NOMO-1 (cell line): ENCODE measurements around the gene MSL1.
"Not testable (repeated sequence)": the region's sequence is repeated elsewhere in the genome, so short reads cannot be mapped to it uniquely, and the experiment has no call there.

ENCODE experiments used
- DNase-seq, 2 experiments: peaks; one replicate each; lab custom pipeline; 2025; ENCODE audit not compliant: unreplicated experiment in 2 of 2; lab: John Stamatoyannopoulos, UW

Gene MSL1

DNA sequence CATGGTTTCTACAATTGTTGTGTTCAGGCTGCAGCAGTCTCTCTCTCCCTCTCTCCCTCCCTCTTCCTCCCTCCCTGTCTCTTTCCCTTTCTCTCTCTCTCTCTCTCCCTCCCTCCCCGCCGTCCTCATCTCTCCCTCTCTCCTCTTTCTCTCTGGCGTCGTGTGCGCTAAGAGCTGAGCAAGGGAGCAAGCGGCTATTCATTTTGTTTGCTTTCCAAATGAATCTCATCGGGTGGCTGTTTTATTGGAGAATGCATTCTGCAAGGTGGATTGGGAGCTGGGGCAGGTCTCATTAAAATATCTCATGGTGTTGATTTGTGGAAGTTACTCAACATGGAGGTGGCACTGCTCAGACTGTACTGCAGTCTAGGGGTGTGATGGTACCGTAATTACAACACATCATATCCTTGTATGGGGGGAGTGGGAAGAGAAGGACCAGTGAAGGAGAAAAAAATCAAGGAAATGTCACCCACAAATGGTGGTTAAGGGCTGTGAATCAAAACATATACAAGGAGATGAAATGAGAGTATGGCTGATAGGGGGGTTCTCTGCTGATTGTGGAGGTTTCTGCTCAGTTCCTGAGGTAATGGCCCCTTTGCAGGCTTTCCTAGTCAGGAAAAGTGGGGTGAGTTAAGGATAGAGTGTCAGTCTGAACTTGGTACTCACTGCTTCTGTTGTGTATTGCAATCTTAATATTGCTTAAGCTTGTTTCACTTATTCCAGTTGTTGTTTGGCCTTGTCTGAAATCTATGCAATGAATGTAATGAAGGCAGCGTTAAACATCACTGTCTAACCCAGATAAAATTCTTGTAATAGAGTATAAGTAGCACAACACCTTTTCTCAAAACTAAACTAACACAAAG lies 2.7 kb downstream of the MSL1 start:
- DNase-seq = peak; percentile 10 to 32

- no peak for DNase-seq
Measured at GRCh38 chr17:40129498-40129897, 7.7 kb downstream of the MSL1 start.

- DNase-seq = peak; percentile 86 to 95
Measured at GRCh38 chr17:40130352-40131042, 8.7 kb downstream of the MSL1 start.

DNA sequence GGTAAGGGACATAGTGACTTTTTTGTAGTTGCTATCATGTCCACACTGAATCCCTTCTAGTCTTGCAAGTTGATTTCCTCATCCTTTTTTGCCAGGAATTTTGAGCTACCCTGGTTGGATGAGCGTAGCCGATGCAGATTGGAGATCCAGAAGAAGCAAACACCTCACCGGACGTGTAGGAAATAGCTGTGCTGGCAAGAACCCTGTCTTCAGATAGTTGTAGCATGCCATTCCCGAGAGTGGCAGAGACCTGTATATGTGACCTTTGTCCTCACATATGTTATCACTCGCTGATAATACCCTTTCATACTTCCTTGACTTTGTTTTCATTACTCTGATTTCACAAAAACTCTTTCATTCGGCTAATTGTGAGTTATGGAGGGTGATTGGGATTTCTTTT lies 12.4 kb downstream of the MSL1 start:
- no peak for DNase-seq

- DNase-seq = no peak
Measured at GRCh38 chr17:40135817-40136216, 14.0 kb downstream of the MSL1 start.

DNA sequence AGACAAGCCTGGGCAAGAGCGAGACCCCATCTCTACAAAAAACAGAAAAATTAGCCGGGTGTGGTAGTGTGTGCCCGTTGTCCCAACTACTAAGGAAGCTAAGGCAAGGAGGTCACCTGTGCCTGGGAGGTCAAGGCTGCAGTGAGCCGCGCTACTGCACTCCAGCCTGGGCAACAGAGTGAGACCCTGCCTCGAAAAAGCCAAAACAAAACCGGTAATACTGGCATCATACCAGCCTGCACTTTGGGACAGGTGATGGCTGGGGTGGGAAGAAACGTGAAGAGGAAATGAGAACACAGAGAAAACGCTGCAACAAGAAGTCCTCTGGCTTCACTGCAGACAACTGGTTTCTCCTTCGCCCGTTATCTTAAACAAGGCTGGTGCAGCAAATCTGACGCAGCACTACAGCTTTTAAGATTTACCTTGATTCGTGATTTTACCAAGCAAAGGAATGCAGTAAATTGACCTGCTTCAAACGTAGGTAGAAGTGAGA lies 17.8 kb downstream of the MSL1 start:
- DNase-seq = peak in 1 of 2 experiments; percentile 69

GRCh38 chr17:40143166-40143565 lies 21.4 kb downstream of the MSL1 start:
- DNase-seq = not testable (repeated sequence)

DNA sequence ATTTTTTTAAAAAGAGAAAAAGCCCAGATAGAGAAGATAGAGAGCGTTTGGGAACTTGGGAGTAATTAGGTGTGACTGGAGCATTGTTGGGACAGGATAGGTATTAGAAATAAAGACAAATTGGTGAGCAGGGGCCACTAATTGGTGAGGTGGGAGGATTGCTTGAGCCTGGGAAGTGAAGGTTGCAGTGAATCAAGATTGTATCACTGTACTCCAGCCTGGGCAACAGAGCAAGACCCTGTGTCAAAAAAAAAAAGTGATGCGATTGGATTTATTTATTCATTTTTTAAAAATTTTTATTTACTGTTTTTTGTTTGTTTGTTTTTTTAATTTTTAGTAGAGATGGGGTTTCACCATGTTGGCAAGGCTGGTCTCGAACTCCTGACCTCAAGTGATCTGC lies 23.7 kb downstream of the MSL1 start:
- no peak for DNase-seq

DNA sequence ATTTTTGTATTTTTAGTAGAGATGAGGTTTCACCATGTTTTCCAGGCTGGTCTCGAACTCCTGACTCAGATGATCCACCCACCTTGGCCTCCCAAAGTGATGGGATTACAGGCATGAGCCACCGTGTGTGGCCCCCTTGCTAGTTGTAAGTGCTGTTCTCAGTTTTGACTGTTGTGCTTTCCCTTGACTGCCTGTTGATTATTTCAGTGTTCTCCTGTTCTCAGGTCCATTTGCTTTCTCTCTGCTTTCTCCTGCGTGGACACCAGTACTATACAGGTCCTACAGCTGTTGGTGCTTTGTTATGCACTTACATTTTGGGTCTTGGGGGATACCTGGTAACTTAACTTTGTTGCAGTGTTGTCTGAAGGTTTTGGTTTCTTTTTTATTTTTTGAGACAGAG lies 26.8 kb downstream of the MSL1 start:
- DNase-seq = no peak

DNA sequence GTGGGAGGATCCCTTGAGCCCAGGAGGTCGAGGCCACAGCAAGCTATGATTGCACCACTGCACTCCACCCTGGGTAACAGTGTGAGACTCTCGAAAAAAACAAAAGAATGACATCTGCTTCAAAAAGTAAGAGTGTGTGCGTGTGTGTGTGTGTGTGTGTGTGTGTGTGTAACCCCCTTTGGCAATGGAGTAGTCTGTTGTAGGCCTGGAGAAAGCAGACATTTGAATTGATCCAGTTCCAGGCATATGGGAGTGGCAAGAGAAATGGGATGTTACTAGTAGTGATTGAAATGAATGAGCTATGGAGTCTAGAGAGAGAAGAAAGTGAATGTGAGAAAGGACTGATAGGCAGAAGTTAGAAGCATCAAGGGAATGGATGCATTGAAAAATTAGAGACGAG lies 28.5 kb downstream of the MSL1 start:
- no peak for DNase-seq

- DNase-seq = peak; percentile 27 to 58
Measured at GRCh38 chr17:40151414-40151963, 29.7 kb downstream of the MSL1 start.

- no peak for DNase-seq
Measured at GRCh38 chr17:40153603-40154236, 31.9 kb downstream of the MSL1 start.

DNA sequence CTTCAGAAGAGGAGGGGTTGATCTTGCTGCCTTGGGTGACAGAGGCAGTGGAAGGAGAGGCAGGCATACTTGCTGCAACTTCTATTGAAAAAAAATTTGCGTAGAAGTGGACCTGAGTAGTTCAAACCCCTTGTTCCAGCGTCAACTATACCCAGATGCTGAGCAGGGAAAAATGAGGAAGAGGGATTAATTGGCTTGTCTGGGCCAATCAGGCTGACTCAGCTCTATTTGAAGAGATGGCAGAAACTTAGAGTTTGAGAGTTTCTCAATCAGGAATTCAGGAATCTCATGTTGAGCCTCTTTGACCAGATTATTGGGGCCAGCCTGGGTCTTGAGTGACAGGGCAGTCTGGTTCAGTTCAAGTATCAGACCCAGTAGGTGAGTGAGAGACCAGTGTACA lies 36.2 kb downstream of the MSL1 start:
- peak in 1 of 2 experiments; percentile 11 for DNase-seq

DNA sequence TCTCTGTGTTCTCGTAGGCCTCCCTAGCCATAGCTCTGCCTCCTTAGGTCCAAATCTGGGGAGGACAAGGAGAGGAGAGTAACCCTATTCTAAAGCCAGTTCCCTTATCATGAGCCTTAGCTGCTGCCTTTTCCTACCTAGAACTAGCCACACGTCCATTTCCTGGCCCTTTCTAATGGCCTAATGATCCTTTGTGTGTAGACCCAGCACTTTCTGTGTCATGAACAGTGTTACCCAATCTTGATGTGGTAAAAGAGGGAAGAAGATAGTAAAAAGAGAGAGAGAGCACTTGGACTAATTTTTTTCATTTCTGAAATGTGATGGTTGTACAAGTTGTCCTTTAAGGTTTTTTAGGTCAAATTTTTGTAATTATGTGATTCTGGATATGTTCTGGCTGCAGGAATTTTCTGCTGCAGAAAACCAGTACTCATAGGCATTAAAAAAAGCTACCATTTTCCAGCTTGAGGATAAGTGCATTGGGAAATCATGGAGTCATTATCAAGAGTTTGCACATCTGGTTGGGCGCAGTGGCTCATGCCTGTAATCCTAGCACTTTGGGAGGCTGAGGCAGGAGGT lies 36.8 kb downstream of the MSL1 start:
- peak in 1 of 2 experiments; percentile 63 for DNase-seq

GRCh38 chr17:40159456-40159855 lies 37.7 kb downstream of the MSL1 start:
- DNase-seq = no peak

DNA sequence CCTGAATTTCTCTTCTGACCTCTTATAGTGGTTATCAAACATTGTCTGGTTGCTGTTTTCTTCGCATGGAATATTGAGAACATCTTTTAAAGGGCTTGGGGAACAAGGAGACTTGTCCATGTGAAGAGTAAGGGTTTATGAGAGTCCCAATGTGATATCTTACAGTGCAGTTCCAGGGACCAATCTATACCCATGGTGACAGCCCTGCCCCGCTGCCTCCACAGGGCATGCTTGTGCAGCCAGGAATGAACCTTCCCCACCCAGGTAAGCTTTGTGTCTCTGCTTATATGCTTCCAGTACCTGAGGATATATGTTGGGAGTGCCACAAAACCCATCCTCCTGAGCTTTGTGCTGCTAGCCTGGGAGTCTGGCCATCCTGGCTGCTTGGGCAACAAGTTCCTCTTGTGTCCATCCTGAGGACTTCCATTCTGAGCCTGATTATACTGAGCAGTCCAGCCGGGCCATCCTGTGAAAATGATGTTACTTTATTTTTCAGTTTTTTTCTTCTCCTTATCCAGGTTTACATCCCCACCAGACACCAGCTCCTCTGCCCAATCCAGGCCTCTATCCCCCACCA lies 46.0 kb downstream of the MSL1 start:
- DNase-seq = no peak

DNA sequence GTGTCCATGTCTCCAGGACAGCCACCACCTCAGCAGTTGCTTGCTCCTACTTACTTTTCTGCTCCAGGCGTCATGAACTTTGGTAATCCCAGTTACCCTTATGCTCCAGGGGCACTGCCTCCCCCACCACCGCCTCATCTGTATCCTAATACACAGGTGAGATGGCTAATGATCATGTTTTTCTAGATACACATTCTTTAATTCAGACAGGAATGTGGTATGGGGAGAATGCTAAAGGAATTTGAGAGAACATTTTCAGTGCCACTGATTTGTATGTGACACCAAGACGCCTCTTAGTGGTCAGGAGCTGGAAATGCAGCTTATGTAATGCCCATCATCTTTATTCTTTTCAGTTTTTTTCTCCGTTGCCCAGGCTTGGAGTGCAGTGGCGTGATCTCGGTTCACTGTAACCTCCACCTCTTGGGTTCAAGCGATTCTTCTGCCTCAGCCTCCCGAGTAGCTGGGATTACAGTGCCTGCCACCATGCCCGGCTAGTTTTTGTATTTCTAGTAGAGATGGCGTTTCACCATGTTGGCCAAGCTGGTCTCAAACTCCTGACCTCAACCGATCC lies 46.6 kb downstream of the MSL1 start:
- peak in 1 of 2 experiments; percentile 52 for DNase-seq

- DNase-seq = no peak
Measured at GRCh38 chr17:40170325-40170724, 48.6 kb downstream of the MSL1 start.

- DNase-seq = no peak
Measured at GRCh38 chr17:40171750-40172149, 50.0 kb downstream of the MSL1 start.
